WTC11 (cell line): ENCODE results near the gene CPNE2. TPM values are rescaled to one million over a fixed set of nuclear protein-coding genes. Genes with fewer than 3 reads are reported as not detected.

ENCODE experiments used
- ATAC-seq: fragments of 200-7000 bp; cut with Tn5 transposase; 2 replicates; pipeline ENCODE4 v1.10.0; 2021; ENCODE audit warnings: mild to moderate bottlenecking, moderate library complexity
- CTCF ChIA-PET: fragments of 300-600 bp; sonication (Branson Sonifier 250); formaldehyde crosslinking; loops from one replicate; lab custom pipeline; 2021; ENCODE audit warnings: antibody characterized with exemption; lab: Charles Lee
- POLR2A ChIA-PET: fragments of 350-600 bp; sonication (Branson Sonifier 250); formaldehyde crosslinking; loops from one replicate; lab custom pipeline; 2021; ENCODE audit warnings: antibody characterized with exemption; lab: Charles Lee
- DNase-seq: peaks from one replicate; pipeline ENCODE4 v3.0.0; 2021; ENCODE audit warnings: low spot score
- H3K27ac Mint-ChIP-seq: 2 replicates; pipeline ENCODE4 v1.8.0; 2021; ENCODE audit warnings: mixed read lengths
- H3K27me3 Mint-ChIP-seq: 2 replicates; pipeline ENCODE4 v1.8.0; 2021; ENCODE audit warnings: low read depth, mild to moderate bottlenecking, moderate library complexity, mixed read lengths
- H3K36me3 Mint-ChIP-seq: 2 replicates; pipeline ENCODE4 v1.8.0; 2021; ENCODE audit warnings: mixed read lengths
- H3K4me1 Mint-ChIP-seq: 2 replicates; pipeline ENCODE4 v1.8.0; 2022; ENCODE audit warnings: mixed read lengths
- H3K4me3 Mint-ChIP-seq: 2 replicates; pipeline ENCODE4 v1.8.0; 2021; ENCODE audit warnings: mild to moderate bottlenecking, moderate library complexity, mixed read lengths
- H3K9me3 Mint-ChIP-seq: 2 replicates; pipeline ENCODE4 v1.8.0; 2021; ENCODE audit warnings: mixed read lengths
- ATF1 ChIP-seq: sonication (generic); formaldehyde crosslinking; IDR thresholded peaks from 2 replicates; pipeline ENCODE4 v1.8.1; 2023; ENCODE audit warnings: mild to moderate bottlenecking, moderate library complexity, missing genetic modification reagents
- GABPB1 ChIP-seq: sonication (generic); formaldehyde crosslinking; IDR thresholded peaks from 2 replicates; pipeline ENCODE4 v1.8.1; 2023; ENCODE audit warnings: mild to moderate bottlenecking, missing genetic modification reagents
- JAZF1 ChIP-seq: fragments of 250-450 bp; sonication (Bioruptor Pico); IDR thresholded peaks from 2 replicates; pipeline ENCODE4 v1.9.0; 2021; ENCODE audit warnings: moderate library complexity, mild to moderate bottlenecking, inconsistent platforms
- JUN ChIP-seq: sonication (generic); formaldehyde crosslinking; IDR thresholded peaks from 2 replicates; pipeline ENCODE4 v1.8.0; 2023; ENCODE audit warnings: mild to moderate bottlenecking, missing genetic modification reagents
- MXD4 ChIP-seq: fragments of 250-450 bp; sonication (Bioruptor Pico); IDR thresholded peaks from 2 replicates; pipeline ENCODE4 v1.8.0; 2021; ENCODE audit warnings: mild to moderate bottlenecking, moderate library complexity, borderline replicate concordance
- MYBL2 ChIP-seq: sonication (generic); formaldehyde crosslinking; IDR thresholded peaks from 2 replicates; pipeline ENCODE4 v1.8.1; 2023; ENCODE audit warnings: mild to moderate bottlenecking, moderate library complexity, missing genetic modification reagents
- NFATC4 ChIP-seq: fragments of 250-450 bp; sonication (Bioruptor Pico); IDR thresholded peaks from 2 replicates; pipeline ENCODE4 v1.9.0; 2021; ENCODE audit warnings: mild to moderate bottlenecking
- NFE2L1 ChIP-seq: sonication (generic); formaldehyde crosslinking; IDR thresholded peaks from 2 replicates; pipeline ENCODE4 v1.8.1; 2023; ENCODE audit warnings: missing genetic modification reagents
- NR1H2 ChIP-seq: sonication (generic); formaldehyde crosslinking; IDR thresholded peaks from 2 replicates; pipeline ENCODE4 v1.9.0; 2021; ENCODE audit warnings: mild to moderate bottlenecking, moderate library complexity, missing genetic modification reagents
- TEAD4 ChIP-seq: sonication (generic); formaldehyde crosslinking; IDR thresholded peaks from 2 replicates; pipeline ENCODE4 v1.8.0; 2022; ENCODE audit warnings: mild to moderate bottlenecking, missing genetic modification reagents
- ZNF138 ChIP-seq: sonication (generic); formaldehyde crosslinking; conservative IDR thresholded peaks from 2 replicates; pipeline ENCODE4 v1.8.1; 2022; ENCODE audit warnings: mild to moderate bottlenecking, moderate library complexity, missing genetic modification reagents
- ZNF232 ChIP-seq: sonication (generic); formaldehyde crosslinking; IDR thresholded peaks from 2 replicates; pipeline ENCODE4 v1.8.0; 2022; ENCODE audit warnings: mild to moderate bottlenecking, missing genetic modification reagents
- ZNF396 ChIP-seq: fragments of 250-450 bp; sonication (Bioruptor Pico); IDR thresholded peaks from 2 replicates; pipeline ENCODE4 v1.8.0; 2021; ENCODE audit warnings: mild to moderate bottlenecking, moderate library complexity, borderline replicate concordance
- ZNF423 ChIP-seq: fragments of 250-450 bp; sonication (Bioruptor Pico); IDR thresholded peaks from 2 replicates; pipeline ENCODE4 v2.1.2; 2022; ENCODE audit warnings: mild to moderate bottlenecking, moderate library complexity
- ZNF671 ChIP-seq: fragments of 250-450 bp; sonication (Bioruptor Pico); IDR thresholded peaks from 2 replicates; pipeline ENCODE4 v1.8.0; 2021; ENCODE audit warnings: mild to moderate bottlenecking
- total RNA-seq: library from RNA; stranded (reverse); gene quantifications from 3 replicates; pipeline ENCODE4 v1.2.3, GENCODE V29; 2021
- TF ChIP-seq, protein P1 (sequence below): fragments of 250-450 bp; sonication (Bioruptor Pico); IDR thresholded peaks from 2 replicates; pipeline ENCODE4 v1.9.0; 2021; ENCODE audit warnings: mild to moderate bottlenecking
- TF ChIP-seq, protein P2 (sequence below): sonication (generic); formaldehyde crosslinking; IDR thresholded peaks from 2 replicates; pipeline ENCODE4 v1.8.1; 2023; ENCODE audit warnings: mild to moderate bottlenecking, missing genetic modification reagents, borderline replicate concordance
- TF ChIP-seq, protein P3 (sequence below): fragments of 250-450 bp; sonication (Bioruptor Pico); IDR thresholded peaks from 2 replicates; pipeline ENCODE4 v1.9.0; 2021; ENCODE audit warnings: moderate library complexity, mild to moderate bottlenecking, inconsistent platforms, borderline replicate concordance
- TF ChIP-seq, protein P4 (sequence below): sonication (generic); formaldehyde crosslinking; conservative IDR thresholded peaks from 2 replicates; pipeline ENCODE4 v1.8.1; 2023; ENCODE audit warnings: mild to moderate bottlenecking, low read depth, missing genetic modification reagents, moderate library complexity
- TF ChIP-seq, protein P5 (sequence below): fragments of 250-450 bp; sonication (Bioruptor Pico); IDR thresholded peaks from 2 replicates; pipeline ENCODE4 v1.8.0; 2021; ENCODE audit warnings: mild to moderate bottlenecking

CPNE2 gene
- total RNA-seq, 1 experiment from 2014 or later: 14.0 TPM

DNA sequence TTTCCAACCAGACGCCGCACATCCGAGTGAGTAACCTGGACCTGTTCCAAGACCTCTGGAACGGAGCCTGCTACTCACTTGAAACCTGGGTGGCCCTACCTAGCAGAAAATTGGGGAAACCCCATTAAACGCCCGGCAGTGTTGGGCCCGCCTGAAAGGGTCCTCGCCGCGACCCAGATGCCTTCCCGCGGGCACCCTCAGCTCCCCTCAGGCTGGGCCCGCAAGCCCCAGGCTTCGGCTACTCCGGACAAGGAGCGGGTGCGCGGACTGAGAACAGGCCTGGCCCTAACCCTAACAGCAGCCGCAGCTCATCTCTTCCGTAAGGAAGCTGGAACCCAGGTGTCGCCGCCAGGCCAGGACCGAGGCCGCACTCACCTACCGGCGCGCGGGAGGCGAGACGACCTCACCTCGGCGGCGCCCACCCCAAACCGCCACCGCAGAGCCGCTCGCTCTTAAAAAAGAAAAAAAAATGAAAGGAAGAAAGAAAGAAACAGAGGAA is 93.1 kb downstream of the CPNE2 start (continued):
- TF ChIP-seq, protein P1, sequence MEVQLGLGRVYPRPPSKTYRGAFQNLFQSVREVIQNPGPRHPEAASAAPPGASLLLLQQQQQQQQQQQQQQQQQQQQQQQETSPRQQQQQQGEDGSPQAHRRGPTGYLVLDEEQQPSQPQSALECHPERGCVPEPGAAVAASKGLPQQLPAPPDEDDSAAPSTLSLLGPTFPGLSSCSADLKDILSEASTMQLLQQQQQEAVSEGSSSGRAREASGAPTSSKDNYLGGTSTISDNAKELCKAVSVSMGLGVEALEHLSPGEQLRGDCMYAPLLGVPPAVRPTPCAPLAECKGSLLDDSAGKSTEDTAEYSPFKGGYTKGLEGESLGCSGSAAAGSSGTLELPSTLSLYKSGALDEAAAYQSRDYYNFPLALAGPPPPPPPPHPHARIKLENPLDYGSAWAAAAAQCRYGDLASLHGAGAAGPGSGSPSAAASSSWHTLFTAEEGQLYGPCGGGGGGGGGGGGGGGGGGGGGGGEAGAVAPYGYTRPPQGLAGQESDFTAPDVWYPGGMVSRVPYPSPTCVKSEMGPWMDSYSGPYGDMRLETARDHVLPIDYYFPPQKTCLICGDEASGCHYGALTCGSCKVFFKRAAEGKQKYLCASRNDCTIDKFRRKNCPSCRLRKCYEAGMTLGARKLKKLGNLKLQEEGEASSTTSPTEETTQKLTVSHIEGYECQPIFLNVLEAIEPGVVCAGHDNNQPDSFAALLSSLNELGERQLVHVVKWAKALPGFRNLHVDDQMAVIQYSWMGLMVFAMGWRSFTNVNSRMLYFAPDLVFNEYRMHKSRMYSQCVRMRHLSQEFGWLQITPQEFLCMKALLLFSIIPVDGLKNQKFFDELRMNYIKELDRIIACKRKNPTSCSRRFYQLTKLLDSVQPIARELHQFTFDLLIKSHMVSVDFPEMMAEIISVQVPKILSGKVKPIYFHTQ (CRISPR knock-in tag): no peak
- TF ChIP-seq NFATC4 (CRISPR knock-in tag) (no peak), MYBL2 (CRISPR knock-in tag) (no peak), ATF1 (CRISPR knock-in tag) (no peak), ZNF138 (no peak), NFE2L1 (CRISPR knock-in tag) (no peak), JAZF1 (CRISPR knock-in tag) (no peak), ZNF232 (no peak), TEAD4 (CRISPR knock-in tag) (0 out of 2 replicates have a peak, but pooled peaks have one; percentile 16), JUN (CRISPR knock-in tag) (peak; percentile 77; the same call in 1 of the 2 replicates), MXD4 (CRISPR knock-in tag) (no peak)
- TF ChIP-seq, protein P2, sequence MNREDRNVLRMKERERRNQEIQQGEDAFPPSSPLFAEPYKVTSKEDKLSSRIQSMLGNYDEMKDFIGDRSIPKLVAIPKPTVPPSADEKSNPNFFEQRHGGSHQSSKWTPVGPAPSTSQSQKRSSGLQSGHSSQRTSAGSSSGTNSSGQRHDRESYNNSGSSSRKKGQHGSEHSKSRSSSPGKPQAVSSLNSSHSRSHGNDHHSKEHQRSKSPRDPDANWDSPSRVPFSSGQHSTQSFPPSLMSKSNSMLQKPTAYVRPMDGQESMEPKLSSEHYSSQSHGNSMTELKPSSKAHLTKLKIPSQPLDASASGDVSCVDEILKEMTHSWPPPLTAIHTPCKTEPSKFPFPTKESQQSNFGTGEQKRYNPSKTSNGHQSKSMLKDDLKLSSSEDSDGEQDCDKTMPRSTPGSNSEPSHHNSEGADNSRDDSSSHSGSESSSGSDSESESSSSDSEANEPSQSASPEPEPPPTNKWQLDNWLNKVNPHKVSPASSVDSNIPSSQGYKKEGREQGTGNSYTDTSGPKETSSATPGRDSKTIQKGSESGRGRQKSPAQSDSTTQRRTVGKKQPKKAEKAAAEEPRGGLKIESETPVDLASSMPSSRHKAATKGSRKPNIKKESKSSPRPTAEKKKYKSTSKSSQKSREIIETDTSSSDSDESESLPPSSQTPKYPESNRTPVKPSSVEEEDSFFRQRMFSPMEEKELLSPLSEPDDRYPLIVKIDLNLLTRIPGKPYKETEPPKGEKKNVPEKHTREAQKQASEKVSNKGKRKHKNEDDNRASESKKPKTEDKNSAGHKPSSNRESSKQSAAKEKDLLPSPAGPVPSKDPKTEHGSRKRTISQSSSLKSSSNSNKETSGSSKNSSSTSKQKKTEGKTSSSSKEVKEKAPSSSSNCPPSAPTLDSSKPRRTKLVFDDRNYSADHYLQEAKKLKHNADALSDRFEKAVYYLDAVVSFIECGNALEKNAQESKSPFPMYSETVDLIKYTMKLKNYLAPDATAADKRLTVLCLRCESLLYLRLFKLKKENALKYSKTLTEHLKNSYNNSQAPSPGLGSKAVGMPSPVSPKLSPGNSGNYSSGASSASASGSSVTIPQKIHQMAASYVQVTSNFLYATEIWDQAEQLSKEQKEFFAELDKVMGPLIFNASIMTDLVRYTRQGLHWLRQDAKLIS: no peak
- TF ChIP-seq, protein P3, sequence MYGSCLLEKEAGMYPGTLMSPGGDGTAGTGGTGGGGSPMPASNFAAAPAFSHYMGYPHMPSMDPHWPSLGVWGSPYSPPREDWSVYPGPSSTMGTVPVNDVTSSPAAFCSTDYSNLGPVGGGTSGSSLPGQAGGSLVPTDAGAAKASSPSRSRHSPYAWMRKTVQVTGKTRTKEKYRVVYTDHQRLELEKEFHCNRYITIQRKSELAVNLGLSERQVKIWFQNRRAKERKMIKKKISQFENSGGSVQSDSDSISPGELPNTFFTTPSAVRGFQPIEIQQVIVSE (CRISPR knock-in tag): no peak
- TF ChIP-seq, protein P4, sequence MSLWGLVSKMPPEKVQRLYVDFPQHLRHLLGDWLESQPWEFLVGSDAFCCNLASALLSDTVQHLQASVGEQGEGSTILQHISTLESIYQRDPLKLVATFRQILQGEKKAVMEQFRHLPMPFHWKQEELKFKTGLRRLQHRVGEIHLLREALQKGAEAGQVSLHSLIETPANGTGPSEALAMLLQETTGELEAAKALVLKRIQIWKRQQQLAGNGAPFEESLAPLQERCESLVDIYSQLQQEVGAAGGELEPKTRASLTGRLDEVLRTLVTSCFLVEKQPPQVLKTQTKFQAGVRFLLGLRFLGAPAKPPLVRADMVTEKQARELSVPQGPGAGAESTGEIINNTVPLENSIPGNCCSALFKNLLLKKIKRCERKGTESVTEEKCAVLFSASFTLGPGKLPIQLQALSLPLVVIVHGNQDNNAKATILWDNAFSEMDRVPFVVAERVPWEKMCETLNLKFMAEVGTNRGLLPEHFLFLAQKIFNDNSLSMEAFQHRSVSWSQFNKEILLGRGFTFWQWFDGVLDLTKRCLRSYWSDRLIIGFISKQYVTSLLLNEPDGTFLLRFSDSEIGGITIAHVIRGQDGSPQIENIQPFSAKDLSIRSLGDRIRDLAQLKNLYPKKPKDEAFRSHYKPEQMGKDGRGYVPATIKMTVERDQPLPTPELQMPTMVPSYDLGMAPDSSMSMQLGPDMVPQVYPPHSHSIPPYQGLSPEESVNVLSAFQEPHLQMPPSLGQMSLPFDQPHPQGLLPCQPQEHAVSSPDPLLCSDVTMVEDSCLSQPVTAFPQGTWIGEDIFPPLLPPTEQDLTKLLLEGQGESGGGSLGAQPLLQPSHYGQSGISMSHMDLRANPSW: no peak

DNA sequence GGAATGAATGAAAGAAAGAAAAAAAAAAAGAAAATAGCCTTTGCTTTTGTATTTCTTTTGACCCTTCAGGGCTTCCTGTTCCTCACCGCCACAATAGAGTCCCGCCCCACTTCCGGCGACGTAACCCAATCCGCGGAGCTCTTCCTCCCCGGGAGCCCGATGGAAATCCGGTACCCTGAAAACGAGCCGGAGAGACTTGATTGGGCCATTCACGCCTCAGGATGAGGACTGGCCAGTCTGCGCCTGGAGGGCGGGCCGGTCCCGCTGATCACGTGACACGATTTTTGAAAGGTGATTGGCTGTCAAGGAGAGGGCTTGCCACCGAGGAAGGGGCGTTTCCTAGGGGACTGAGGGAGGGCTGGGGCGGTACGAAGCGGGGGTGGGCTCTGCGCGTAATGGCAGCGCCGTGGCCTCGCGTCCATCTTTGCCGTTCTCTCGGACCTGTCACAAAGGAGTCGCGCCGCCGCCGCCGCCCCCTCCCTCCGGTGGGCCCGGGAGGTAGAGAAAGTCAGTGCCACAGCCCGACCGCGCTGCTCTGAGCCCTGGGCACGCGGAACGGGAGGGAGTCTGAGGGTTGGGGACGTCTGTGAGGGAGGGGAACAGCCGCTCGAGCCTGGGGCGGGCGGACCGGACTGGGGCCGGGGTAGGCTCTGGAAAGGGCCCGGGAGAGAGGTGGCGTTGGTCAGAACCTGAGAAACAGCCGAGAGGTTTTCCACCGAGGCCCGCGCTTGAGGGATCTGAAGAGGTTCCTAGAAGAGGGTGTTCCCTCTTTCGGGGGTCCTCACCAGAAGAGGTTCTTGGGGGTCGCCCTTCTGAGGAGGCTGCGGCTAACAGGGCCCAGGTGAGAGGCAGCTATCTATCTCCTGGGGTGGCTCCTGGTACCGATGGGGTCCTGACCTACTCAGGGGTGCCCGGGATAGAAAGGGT is 93.8 kb downstream of the CPNE2 start, which contains the start of the genes PSME3IP1 and RSPRY1:
PSME3IP1 (minus strand) TSS at position 95 of the 927 bp plus-strand sequence. CDS start 12,185 bp downstream, outside the sequence.
RSPRY1 (plus strand) TSS at position 385 of the 927 bp plus-strand sequence. CDS start 18,330 bp downstream, outside the sequence.
- H3K4me1 Mint-ChIP-seq: peaks cover 51% of the 10 kb centered on the region
- H3K27ac Mint-ChIP-seq: peak within 1 kb of the TSS; percentile 85
- DNase-seq (peak; percentile 99), ATAC-seq (peak; percentile 94)
- H3K36me3 Mint-ChIP-seq: no peaks in the 10 kb centered on the region
- H3K9me3 Mint-ChIP-seq: no peaks in the 10 kb centered on the region
- H3K4me3 Mint-ChIP-seq: peak within 1 kb of the TSS; percentile 96
- ChIA-PET CTCF (interaction anchor here (0.6 to 1.7 kb wide), 13 partner anchors 9 to 393 kb away, joined by 3 to 9 read pairs (median 4); partner anchors contain the start of genes CPNE2, CX3CL1 and POLR2C), POLR2A (interaction anchor here (0.8 to 0.9 kb wide), 2 partner anchors 94 to 1305 kb away, joined by 3 read pairs; partner anchors contain the start of gene CPNE2)
- no peaks in the 10 kb centered on the region; the same call in 1 of the 2 replicates for H3K27me3 Mint-ChIP-seq
- TF ChIP-seq, protein P5, sequence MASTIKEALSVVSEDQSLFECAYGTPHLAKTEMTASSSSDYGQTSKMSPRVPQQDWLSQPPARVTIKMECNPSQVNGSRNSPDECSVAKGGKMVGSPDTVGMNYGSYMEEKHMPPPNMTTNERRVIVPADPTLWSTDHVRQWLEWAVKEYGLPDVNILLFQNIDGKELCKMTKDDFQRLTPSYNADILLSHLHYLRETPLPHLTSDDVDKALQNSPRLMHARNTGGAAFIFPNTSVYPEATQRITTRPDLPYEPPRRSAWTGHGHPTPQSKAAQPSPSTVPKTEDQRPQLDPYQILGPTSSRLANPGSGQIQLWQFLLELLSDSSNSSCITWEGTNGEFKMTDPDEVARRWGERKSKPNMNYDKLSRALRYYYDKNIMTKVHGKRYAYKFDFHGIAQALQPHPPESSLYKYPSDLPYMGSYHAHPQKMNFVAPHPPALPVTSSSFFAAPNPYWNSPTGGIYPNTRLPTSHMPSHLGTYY (CRISPR knock-in tag): no peak
- TF ChIP-seq ZNF423 (CRISPR knock-in tag) (no peak), ZNF671 (no peak), GABPB1 (CRISPR knock-in tag) (peak; percentile 51; the same call in 1 of the 2 replicates), NFE2L1 (CRISPR knock-in tag) (no peak), TEAD4 (CRISPR knock-in tag) (0 out of 2 replicates have a peak, but pooled peaks have one; percentile 39), ZNF396 (no peak), NR1H2 (CRISPR knock-in tag) (no peak)
- TF ChIP-seq, protein P4: no peak
